CD4-positive, alpha-beta T cell treated with Interleukin-21 for 1 hour (primary cell): Measurements from ENCODE around the gene PRELP.

Experiments used
- DNase-seq: peaks from one replicate; pipeline ENCODE4 v3.0.0-alpha.2; 2020

The PRELP gene

GRCh38 chr1:203479646-203480045 is 4.0 kb downstream of the PRELP start:
- no peak for DNase-seq

DNA sequence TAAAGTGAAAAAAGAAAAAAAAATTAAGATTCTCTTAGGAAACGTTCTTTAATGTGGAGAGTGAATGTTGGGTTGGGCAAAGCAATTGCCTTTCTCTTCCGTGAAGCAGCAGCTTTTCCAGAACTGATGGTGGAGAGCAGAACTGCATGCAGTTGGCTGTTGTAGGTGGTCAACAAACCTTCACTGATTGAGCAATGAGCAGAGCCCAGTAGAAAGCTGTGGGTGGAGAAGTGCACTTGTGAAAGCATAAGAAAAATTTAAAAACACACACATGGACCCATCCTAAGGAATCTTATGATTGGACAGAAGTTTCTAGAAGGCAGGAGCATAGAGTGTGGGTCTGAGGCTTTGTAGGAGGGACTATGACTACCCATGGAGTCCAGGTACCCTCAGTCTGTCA is 4.5 kb downstream of the PRELP start:
- no peak for DNase-seq

- DNase-seq: peak; percentile 52
Measured at GRCh38 chr1:203480525-203481084, 5.0 kb downstream of the PRELP start.

DNA sequence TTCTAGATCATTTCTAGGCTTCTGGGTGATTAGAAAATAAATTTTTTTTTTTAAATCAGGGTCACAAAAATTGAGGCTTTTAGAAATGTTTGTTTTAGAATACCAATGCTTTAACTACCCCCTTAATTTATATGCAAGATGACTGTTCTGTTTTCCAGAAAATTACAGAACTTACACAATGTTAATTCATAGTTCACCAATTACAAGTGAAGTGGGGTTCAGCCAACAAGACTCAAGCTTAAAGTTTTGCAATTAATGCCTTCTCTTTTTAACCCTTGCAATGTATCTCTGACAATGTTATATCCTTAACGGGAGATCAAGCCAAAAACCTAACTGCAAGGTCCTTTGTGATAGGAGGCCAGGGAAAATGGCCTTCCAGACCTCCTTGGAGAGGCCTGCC is 5.6 kb downstream of the PRELP start:
- DNase-seq: no peak

GRCh38 chr1:203486618-203487370 is 11.2 kb downstream of the PRELP start:
- no peak for DNase-seq

DNA sequence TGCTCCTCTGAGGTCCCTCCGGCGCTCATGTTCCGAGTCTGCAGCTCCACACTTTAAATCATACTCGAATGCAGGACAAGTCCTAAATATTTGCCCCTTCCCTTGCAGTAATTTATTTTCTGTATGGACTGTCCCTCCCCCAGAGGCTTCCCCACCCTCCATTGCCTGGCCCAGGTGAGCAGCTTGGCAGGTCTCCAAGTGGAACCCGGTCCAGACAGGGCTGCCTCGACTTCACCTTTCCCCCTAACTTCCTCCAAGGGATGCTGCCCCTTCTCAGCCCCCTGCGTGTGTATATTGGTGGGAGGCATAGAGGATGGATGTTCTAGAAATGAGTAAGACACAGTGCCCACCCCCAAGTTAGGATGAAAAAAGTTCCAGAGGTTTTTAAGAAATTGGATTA is 12.9 kb downstream of the PRELP start:
- no peak for DNase-seq

DNA sequence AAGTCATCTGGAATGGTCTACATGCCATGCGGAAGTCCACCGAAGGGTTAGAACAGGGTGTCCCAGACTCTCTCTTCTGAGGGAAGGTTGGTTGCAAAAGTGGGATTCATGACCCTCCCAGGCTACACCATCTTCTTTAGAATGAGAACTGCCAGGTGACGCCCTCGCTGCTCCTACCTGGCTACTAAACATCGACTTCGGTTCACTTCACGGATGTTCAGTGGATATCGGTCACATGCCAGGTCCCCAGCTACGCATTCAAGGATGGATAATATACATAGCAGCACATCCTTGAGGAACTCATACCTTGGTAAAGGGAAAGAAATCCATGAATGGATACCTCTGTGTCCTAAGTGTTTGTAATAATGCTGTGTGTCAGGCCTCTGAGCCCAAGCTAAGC is 15.0 kb downstream of the PRELP start:
- DNase-seq: no peak

- no peak for DNase-seq
Measured at GRCh38 chr1:203491664-203492063, 16.1 kb downstream of the PRELP start.

DNA sequence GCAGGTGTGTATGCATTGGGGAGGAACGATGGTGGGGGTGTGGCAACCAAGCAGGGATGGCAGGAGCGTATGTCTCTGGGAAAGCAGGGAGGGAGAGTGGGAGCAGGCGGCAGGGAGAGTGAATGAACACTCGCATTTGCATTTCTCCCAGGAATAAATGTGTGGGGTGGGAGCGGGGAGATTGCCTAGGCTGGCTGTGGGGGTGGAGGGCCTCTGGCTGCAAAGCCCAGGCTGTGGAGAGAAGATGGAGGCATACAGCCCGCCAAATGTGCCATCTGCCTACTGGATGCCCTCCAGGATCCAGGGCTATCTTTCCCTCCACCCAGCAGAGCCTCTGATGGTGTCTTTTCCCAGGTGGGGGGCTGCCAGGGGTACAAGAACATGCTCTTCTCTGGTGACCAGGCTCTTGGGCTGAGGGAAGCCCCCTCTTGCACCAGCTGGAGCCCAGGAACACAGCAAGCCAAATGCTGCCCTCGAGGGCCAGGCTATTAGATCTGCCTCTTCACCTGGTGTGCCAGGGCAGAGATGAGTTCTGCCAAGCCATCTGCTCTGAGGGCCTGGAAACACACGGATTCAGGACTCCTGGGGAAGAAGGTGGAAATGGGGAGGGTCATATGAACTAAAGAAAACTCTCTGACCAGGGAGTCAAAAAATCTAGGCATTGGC is 16.6 kb downstream of the PRELP start:
- no peak for DNase-seq

- no peak for DNase-seq
Measured at GRCh38 chr1:203492748-203493130, 17.1 kb downstream of the PRELP start.

- no peak for DNase-seq
Measured at GRCh38 chr1:203493901-203494300, 18.3 kb downstream of the PRELP start, which contains the start of gene OPTC. Gene OPTC, plus strand, starts transcription at chr1:203494153. Its CDS starts 1,853 bp downstream, at chr1:203496006.

- DNase-seq: no peak
Measured at GRCh38 chr1:203495845-203496244, 20.2 kb downstream of the PRELP start.

GRCh38 chr1:203497269-203497777 is 21.7 kb downstream of the PRELP start:
- no peak for DNase-seq

- DNase-seq: no peak
Measured at GRCh38 chr1:203499643-203500278, 24.2 kb downstream of the PRELP start.

- DNase-seq: no peak
Measured at GRCh38 chr1:203500279-203500678, 24.7 kb downstream of the PRELP start.

- DNase-seq: no peak
Measured at GRCh38 chr1:203503836-203504235, 28.2 kb downstream of the PRELP start.

- DNase-seq: peak; percentile 74
Measured at GRCh38 chr1:203504400-203505250, 29.0 kb downstream of the PRELP start.

- no peak for DNase-seq
Measured at GRCh38 chr1:203505526-203506204, 30.1 kb downstream of the PRELP start.

GRCh38 chr1:203506858-203507626 is 31.4 kb downstream of the PRELP start:
- no peak for DNase-seq

DNA sequence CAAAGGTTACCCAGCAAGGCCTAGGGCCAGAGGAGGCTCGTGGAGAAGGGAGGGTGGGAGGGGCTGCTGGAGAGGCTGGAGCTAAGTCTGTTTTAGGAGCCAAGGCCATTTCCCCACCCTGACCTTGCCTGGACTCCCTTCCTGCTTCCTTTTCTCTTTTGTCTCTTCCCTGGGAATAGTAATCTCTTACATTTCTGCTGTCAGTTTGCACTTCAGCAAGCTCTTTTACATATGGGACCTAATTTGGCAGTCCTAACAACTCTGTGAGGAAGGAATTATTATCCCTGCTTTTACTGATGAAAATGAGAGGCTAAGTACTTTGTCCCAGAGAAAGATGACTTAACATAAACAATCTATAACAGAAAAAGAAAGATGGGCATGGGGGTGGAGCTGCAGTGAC is 32.2 kb downstream of the PRELP start:
- no peak for DNase-seq

DNA sequence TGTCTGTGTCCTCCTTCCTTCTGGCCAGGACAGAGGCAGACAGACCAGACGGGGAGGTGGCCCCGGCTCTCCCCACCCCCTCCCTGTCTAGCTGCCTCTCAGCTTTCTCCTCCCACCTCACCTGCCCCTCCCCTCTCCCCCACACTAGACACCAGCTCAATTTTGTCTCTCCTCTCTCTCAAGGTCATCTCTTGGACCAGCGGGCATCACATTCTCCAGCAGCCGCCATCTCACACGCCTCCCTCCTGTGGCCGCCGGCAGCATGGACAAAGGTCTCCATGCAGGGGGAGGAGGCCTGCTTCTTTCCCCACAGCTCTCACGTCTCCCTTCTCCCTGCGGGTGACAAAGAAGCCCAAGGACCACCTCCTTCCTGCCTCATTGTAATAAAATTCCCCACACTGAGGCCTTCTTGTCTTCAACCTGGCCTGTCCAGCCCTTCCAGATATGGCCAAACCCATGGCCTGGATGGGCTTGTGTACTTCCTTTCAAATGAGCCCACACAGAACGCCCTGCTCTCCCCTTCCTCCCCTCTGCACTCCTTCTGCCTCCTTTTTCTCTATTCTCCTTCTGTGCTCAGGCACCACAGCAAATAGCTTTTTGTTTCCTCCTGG is 33.0 kb downstream of the PRELP start:
- no peak for DNase-seq
